MCF 10A (cell line): Measurements from ENCODE around the gene IFT122. TPM values are rescaled to one million over a fixed set of nuclear protein-coding genes. Genes with fewer than 3 reads are reported as not detected.

Experiments
- BruUV-seq: library from RNA; stranded (reverse); fragments of 400-500 nt; replicated peaks from 2 replicates; lab custom pipeline; 2021; lab: Mats Ljungman, UMichigan
- CTCF ChIA-PET: fragments of 300-600 bp; sonication (Branson Sonifier 250); formaldehyde crosslinking; extraction: SDS; loops from one replicate; lab custom pipeline; 2021; ENCODE audit warnings: antibody characterized with exemption, inconsistent platforms; lab: Yijun Ruan, JAX
- POLR2A ChIA-PET: fragments of 300-600, 350-650 bp; sonication (Branson Sonifier 250); formaldehyde crosslinking; extraction: SDS; loops from one replicate; lab custom pipeline; 2020; ENCODE audit warnings: antibody characterized with exemption, inconsistent platforms; lab: Yijun Ruan, JAX
- DNase-seq: peaks from one replicate; pipeline ENCODE4 v3.0.0-alpha.2; 2018; ENCODE audit not compliant: unreplicated experiment
- H3K27ac Mint-ChIP-seq: one replicate; pipeline ENCODE4 v1.8.0; 2022; ENCODE audit warnings: mild to moderate bottlenecking, low read depth, mixed read lengths; ENCODE audit not compliant: unreplicated experiment
- H3K27me3 Mint-ChIP-seq: one replicate; pipeline ENCODE4 v1.8.0; 2022; ENCODE audit warnings: mixed read lengths; ENCODE audit not compliant: insufficient read depth, unreplicated experiment
- H3K36me3 Mint-ChIP-seq: one replicate; pipeline ENCODE4 v1.8.0; 2022; ENCODE audit warnings: mild to moderate bottlenecking, moderate library complexity, mixed read lengths; ENCODE audit not compliant: insufficient read depth, unreplicated experiment
- H3K4me1 Mint-ChIP-seq: one replicate; pipeline ENCODE4 v1.8.0; 2022; ENCODE audit warnings: mixed read lengths; ENCODE audit not compliant: insufficient read depth, unreplicated experiment
- H3K4me3 Mint-ChIP-seq: one replicate; pipeline ENCODE4 v1.8.0; 2022; ENCODE audit warnings: mild to moderate bottlenecking, moderate library complexity, mixed read lengths; ENCODE audit not compliant: unreplicated experiment
- H3K9me3 Mint-ChIP-seq: one replicate; pipeline ENCODE4 v1.8.0; 2022; ENCODE audit warnings: mixed read lengths; ENCODE audit not compliant: unreplicated experiment
- intact Hi-C: fragments of 100-400 bp; cut with micrococcal nuclease; formaldehyde crosslinking; loops from 2 replicates; pipeline ENCODE4 v1.14.1; 2022
- total RNA-seq: library from RNA; stranded (reverse); gene quantifications from 2 replicates; pipeline ENCODE4 v1.2.3, GENCODE V29; 2022
- TF ChIP-seq, protein P1 (sequence below): fragments of 200-600 bp; IDR thresholded peaks from one replicate; pipeline ENCODE4 v1.8.0; 2022; ENCODE audit warnings: antibody characterized with exemption, mild to moderate bottlenecking; ENCODE audit not compliant: unreplicated experiment

IFT122 gene
- total RNA-seq, 1 experiment from 2014 or later: 21.0 TPM

DNA sequence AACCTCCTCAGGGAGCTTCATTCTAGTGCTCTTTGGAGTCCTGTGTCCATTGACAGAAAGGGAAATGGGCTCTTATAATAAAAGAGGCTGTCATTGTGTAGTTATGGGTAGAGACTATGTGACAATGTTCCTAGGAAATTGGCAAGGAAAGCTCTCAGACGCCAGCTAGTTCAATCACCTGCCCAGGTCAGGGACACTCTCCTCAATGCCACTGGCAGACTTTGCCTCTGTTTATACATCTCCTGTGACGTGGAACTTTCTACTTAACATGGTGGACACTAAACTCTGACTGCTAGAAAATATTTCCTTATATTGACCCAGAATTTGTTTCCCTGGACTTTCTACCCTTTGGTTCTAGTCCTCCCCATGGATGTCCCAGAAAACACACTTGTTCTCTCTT, 14.4 kb upstream of the IFT122 start:
- H3K36me3 Mint-ChIP-seq: peaks cover 5% of the 10 kb centered on the region
- H3K27ac Mint-ChIP-seq: no peak overlapping the region
- H3K4me1 Mint-ChIP-seq: peaks cover 14% of the 10 kb centered on the region
- H3K4me3 Mint-ChIP-seq: no peak overlapping the region
- TF ChIP-seq, protein P1, sequence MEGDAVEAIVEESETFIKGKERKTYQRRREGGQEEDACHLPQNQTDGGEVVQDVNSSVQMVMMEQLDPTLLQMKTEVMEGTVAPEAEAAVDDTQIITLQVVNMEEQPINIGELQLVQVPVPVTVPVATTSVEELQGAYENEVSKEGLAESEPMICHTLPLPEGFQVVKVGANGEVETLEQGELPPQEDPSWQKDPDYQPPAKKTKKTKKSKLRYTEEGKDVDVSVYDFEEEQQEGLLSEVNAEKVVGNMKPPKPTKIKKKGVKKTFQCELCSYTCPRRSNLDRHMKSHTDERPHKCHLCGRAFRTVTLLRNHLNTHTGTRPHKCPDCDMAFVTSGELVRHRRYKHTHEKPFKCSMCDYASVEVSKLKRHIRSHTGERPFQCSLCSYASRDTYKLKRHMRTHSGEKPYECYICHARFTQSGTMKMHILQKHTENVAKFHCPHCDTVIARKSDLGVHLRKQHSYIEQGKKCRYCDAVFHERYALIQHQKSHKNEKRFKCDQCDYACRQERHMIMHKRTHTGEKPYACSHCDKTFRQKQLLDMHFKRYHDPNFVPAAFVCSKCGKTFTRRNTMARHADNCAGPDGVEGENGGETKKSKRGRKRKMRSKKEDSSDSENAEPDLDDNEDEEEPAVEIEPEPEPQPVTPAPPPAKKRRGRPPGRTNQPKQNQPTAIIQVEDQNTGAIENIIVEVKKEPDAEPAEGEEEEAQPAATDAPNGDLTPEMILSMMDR: no peak
- no peaks in the 10 kb centered on the region for H3K27me3 Mint-ChIP-seq
- intact Hi-C loops: no loop called here
- BruUV-seq: no TSS peak
- CTCF ChIA-PET: interaction anchor here (1.3 kb wide), 1 partner anchor 25 kb away, joined by 3 read pairs; no protein-coding TSS in a partner anchor
- no peak for DNase-seq
- no peaks in the 10 kb centered on the region for H3K9me3 Mint-ChIP-seq
- POLR2A ChIA-PET: no interaction called here

DNA sequence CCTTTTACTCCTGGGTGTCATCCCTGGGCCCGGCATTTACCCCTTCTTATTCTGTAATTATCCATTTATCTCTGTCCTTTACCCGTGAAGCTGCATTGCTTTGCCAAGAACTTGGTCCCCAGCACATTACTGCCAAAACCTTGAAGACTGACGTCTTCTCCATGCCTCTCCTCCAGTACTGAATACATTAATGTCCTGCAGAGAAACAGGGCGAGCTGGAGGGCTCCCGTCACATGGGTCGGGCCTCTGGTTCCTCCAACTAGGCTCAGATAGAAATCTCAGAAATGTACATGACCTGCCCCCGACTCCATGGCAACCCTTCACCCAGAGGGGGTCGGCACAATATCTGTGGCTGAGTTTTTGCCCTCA, 12.0 kb upstream of the IFT122 start:
- TF ChIP-seq, protein P1: no peak
- Mint-ChIP-seq H3K4me1 (peaks cover 14% of the 10 kb centered on the region), H3K4me3 (peak overlapping the region; percentile 67), H3K27ac (no peak overlapping the region), H3K27me3 (no peaks in the 10 kb centered on the region), H3K9me3 (no peaks in the 10 kb centered on the region), H3K36me3 (peaks cover 27% of the 10 kb centered on the region)
- intact Hi-C loops: no loop called here
- POLR2A ChIA-PET: interaction anchor here (1.0 to 4.9 kb wide), 3 partner anchors 12 to 149 kb away, joined by 3 to 55 read pairs (median 3); partner anchors contain the start of genes HMCES, IFT122 and MBD4
- no peak for DNase-seq
- CTCF ChIA-PET: interaction anchor here (1.0 kb wide), 1 partner anchor 24 kb away, joined by 3 read pairs; no protein-coding TSS in a partner anchor
- no TSS peak for BruUV-seq

DNA sequence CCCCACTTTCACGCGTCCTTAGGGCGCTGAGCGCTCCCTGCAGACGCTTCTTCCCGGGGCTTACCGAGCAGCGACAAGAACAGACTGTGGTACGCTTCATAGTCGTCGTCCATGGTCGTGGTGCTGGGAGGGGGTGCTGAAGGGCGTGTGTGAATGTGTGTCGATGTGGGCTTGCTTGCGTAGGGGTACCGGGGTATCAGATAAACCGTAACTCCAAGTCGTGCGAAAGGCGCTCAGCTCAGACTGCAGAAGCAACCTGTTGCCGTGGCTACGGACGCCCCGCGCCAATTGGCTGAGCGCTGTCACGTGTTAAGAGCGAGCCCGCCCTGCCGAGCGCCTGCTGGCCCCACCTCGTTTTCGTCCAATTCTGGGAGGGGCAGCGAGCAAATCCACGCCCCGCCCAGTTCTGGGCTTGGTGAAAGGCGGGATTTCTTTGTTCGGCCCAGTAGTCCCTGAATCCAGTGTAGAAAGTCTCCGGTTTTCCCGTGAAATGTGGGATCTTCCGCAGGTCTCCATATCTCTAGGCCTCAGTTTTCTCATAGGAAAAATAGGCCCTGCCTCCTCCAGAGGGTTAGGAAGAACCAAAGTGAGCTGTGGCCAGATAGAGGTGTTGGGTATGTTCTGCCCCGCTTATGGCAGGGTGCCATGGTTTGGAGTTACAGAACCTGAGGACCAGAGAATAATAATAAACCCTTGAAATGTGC, 11.5 kb upstream of the IFT122 start, which contains the start of gene EFCAB12:
Gene EFCAB12, minus strand, starts transcription at position 261 of the 704 bp plus-strand sequence. Its CDS starts 148 bp downstream, at position 113.
- POLR2A ChIA-PET: interaction anchor here (1.0 to 4.9 kb wide), 4 partner anchors 11 to 150 kb away, joined by 3 to 55 read pairs (median 3); partner anchors contain the start of genes HMCES, IFT122 and MBD4
- no TSS peak for BruUV-seq
- TF ChIP-seq, protein P1: no peak
- no peak within 1 kb of the TSS for H3K27ac Mint-ChIP-seq
- CTCF ChIA-PET: interaction anchor here (0.6 to 2.2 kb wide), 6 partner anchors 11 to 461 kb away, joined by 3 to 8 read pairs (median 4); partner anchors contain the start of genes IFT122 and MBD4
- intact Hi-C loops: no loop called here
- DNase-seq: peak; percentile 78
- H3K27me3 Mint-ChIP-seq: no peaks in the 10 kb centered on the region
- no peaks in the 10 kb centered on the region for H3K9me3 Mint-ChIP-seq
- H3K36me3 Mint-ChIP-seq: peaks cover 32% of the 10 kb centered on the region
- H3K4me1 Mint-ChIP-seq: peaks cover 14% of the 10 kb centered on the region
- H3K4me3 Mint-ChIP-seq: peak within 1 kb of the TSS; percentile 67

DNA sequence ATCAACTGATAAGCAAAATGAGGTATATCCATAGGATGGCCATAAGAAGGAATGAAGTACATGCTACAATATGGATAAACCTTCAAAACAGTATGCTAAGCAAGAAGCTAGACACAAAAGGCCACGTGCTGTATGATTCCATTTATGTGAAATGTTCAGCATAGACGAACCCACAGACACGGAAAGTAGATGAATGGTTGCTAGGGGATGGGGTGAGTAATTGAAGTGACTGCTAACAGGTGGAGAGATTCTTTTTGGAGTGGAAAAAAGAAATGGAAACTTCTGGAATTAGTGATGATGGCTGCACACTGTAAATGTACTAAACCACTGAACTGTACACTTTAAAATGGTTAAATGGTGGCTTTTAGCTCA, 11.0 kb upstream of the IFT122 start:
- Mint-ChIP-seq H3K27ac (no peak overlapping the region), H3K36me3 (peaks cover 37% of the 10 kb centered on the region), H3K27me3 (no peaks in the 10 kb centered on the region), H3K4me3 (no peak overlapping the region), H3K9me3 (no peaks in the 10 kb centered on the region), H3K4me1 (peaks cover 9% of the 10 kb centered on the region)
- intact Hi-C loops: no loop called here
- ChIA-PET CTCF (interaction anchor here (0.6 to 2.2 kb wide), 5 partner anchors 11 to 461 kb away, joined by 3 to 8 read pairs (median 4); partner anchors contain the start of genes IFT122 and MBD4), POLR2A (interaction anchor here (1.0 to 4.9 kb wide), 3 partner anchors 10 to 151 kb away, joined by 3 to 55 read pairs (median 3); partner anchors contain the start of genes HMCES, IFT122 and MBD4)
- DNase-seq: no peak
- TF ChIP-seq, protein P1: no peak
- no TSS peak for BruUV-seq
